HG03469 (cell line): ENCODE measurements around the gene KIF5A.

Experiments used
- ATAC-seq: cut with Tn5 transposase; IDR thresholded peaks from one replicate; pipeline ENCODE4 v1.9.1; 2021; ENCODE audit warnings: mild to moderate bottlenecking, moderate library complexity, moderate number of reproducible peaks; ENCODE audit not compliant: unreplicated experiment

Gene KIF5A

GRCh38 chr12:57604992-57605810, 55.4 kb downstream of the KIF5A start:
- ATAC-seq = no peak

- no peak for ATAC-seq
Observed at GRCh38 chr12:57605811-57606311, 56.0 kb downstream of the KIF5A start.

- no peak for ATAC-seq
Observed at GRCh38 chr12:57606399-57606798, 56.6 kb downstream of the KIF5A start.

DNA sequence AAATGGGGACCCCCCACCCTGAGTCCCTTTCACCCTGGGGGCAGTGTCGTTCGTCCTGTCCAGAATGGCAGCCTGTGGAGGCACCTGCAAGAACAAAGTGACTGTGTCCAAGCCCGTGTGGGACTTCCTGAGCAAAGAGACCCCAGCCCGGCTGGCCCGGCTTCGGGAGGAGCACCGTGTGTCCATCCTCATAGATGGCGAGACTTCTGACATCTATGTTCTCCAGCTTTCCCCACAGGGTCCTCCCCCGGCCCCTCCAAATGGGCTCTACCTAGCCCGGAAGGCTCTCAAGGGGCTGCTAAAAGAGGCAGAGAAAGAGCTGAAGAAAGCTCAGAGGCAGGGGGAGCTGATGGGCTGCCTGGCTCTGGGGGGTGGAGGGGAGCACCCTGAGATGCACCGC, 57.0 kb downstream of the KIF5A start:
- ATAC-seq = no peak

DNA sequence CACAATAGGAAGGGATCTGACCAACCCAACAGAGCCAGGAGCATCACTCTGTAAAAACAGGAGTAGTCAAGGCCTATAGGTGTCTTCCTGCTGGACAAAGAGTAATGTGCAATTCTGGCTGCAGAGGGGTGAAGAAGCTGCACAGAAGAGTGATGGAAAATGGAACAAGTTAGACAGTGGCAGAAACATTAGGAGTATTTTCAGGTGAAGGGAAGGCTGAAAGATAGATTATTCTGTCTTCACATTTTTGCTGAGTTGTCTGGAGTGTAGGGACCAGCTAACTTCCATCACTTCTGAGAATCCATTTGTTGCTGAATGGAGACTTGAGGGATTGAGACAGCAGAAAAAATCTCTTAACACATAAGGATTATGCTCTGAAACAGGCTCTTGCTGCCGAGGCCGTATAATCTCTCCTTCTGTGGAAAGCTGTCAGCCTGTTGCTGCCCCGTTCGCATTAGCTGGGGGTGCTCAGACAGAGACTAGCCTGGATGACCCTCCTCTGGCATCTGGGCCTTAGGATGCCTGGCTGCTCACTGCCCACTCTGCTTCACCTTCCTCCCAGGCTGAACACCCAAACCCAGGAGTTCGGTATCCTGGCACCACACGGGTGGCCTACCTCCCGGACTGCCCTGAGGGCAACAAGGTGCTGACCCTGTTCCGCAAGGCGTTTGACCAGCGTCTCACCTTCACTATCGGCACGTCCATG, 58.3 kb downstream of the KIF5A start:
- ATAC-seq = no peak

DNA sequence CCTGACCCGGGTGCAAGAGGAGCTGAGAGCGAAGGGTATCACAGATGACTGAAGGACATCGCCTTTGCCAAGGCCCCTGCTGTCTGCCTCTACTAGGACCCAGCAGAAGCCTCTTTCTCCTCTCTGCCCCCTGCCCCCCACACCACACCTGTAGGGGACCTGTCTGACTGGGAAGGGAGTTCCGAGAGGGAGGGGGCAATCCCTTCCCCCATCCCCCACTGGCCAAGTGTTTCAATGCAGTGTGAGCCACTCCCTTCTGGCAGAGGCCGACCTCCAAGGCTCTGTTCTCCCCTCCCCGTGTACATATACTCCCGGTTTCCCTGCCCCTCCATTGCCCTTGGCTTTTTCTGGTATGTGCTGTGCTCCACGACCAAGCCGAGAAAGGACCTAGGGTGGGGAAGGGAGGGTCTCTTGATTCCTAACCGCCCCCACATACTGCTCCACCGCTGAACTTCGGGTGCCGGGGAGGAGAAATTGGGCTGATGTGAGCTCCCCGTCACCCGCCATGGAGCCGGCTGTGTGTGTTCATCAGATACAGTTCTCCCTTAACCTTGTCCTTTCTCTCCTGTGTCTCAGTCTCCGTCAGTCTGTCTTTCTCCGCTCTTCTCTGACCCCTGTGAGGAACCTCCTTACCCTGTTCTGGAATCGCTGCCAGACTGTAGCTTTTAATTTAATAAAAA, 59.4 kb downstream of the KIF5A start:
- no peak for ATAC-seq

- no peak for ATAC-seq
Observed at GRCh38 chr12:57609781-57610553, 60.1 kb downstream of the KIF5A start.

GRCh38 chr12:57610554-57611107, 60.8 kb downstream of the KIF5A start:
- no peak for ATAC-seq

DNA sequence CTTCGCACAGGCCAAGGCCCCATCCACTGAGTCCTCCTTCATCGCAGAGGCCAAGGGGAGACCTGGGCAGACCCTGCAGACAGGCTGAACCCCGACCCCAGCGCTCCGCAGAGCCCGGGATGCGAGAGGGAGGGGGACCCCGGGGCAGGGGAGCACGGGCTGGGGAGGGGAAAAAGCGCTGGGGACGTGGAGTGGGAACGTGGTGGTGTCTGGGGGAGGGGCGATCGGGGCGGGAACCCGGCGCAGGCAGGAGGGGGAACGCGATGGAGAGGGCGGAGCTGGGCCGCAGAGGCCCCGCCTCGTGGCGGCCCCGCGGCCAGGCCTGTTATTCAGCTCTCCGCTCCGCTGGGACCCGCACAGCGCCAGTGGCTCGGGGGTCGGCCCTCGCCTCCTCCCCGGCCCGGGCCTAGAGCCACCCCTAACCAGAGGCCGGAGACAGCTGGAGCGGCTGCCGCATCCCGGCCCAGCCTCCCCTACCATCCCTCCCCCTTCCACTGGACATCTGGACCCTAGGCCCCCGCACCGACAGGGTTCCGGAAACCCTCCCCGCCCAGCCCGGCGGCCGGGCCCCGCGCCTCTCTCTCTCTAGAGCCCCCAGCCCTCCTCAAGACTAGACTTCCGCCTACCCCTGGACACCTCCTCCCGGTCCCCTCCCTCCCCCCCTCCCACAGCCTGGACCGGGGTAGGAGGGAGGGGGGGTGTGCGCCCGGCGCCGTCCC, 61.4 kb downstream of the KIF5A start, which contains the start of gene ARHGEF25:
Gene ARHGEF25, plus strand, starts transcription at position 328 of the 719 bp plus-strand sequence. CDS start 460 bp downstream, outside the sequence.
- ATAC-seq = no peak

DNA sequence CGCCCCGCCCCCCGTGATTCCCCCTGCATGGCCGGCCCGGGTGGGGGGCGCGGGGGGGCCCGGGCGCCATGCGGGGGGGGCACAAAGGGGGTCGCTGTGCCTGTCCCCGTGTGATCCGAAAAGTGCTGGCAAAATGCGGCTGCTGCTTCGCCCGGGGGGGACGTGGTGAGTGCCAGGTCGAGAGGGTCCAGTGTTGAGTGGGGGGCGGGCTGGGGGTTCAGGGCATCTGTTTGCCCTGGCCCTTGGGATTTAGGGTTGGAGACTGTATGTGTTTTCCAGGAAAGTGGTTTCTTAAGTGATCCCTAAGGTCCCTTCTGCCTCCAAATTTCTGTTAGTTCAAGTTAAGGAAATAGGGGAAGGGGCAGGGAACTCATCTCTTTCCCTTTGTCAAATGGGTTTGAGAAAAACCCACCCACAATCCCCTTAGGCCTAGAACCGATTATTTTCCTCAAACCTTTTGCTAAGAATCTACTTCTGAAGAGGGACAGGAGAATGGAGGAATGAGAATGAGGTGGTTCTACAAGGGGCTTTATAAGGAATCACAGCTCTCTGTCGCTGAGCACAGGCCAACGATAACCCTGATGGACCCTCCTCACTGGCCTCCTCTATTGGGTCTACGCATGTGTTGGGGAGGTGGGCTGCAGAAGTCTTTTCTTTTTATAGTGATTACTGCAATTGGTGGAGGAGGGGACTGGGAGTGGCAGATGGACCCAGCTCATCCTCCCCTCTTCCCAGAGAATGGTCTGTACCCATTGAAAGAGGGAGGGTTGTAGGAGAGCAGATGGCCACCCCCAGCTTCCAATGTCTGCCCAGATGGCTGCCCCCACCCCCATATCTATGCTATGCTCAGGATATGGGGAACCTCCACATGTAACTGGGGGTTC, 62.2 kb downstream of the KIF5A start:
- ATAC-seq = no peak

GRCh38 chr12:57612711-57613426, 63.0 kb downstream of the KIF5A start:
- no peak for ATAC-seq

GRCh38 chr12:57613427-57614109, 63.7 kb downstream of the KIF5A start:
- no peak for ATAC-seq

GRCh38 chr12:57614178-57614947, 64.5 kb downstream of the KIF5A start:
- ATAC-seq = peak; percentile 45

GRCh38 chr12:57614948-57615500, 65.2 kb downstream of the KIF5A start:
- ATAC-seq = no peak

GRCh38 chr12:57615637-57616036, 65.8 kb downstream of the KIF5A start:
- ATAC-seq = no peak

DNA sequence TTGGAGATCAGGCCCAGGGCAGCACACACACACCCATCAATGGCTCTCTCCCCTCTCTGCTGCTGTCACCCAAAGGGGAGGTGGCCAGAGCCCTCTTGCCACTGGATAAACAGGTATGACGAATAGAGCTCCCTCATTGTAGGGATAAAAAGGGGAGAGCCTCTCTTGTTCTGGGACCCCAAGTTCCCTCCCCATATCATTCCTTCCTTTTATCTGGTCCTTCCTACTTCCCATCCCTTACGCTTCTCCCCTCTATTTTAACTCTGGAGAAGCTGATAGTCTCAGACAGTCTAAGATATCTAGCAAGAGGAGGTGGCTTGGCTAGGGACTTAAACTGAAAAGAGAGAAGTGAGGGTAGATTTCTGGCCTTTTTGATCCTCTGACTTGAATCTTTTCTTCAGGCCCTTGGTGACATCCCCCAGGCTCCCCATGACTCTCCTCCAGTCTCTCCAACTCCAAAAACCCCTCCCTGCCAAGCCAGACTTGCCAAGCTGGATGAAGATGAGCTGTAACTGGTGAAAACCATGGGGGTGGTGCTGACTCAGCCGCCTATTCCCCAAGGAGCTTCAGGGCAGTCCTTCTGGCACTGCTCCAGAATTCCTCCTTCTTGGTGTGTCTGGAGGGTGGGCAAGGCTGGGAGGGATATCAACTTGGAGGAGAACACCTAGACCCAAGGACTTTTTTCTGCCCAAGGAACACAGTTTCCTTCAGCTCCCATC, 66.7 kb downstream of the KIF5A start:
- no peak for ATAC-seq
